Lower lobe of right lung (tissue), 2 donors: ENCODE data around the gene GRID1. TPM values are rescaled to one million over a fixed set of nuclear protein-coding genes. Genes with fewer than 3 reads are reported as not detected.

Source experiments
- ATAC-seq, 2 donors: fragments of 200-7000 bp; cut with Tn5 transposase; one replicate each; pipeline ENCODE4 v1.9.1; 2020 to 2022; ENCODE audit warnings: mild to moderate bottlenecking in 2 of 2, moderate library complexity in 2 of 2
- DNase-seq: peaks from one replicate; pipeline ENCODE4 v3.0.0-alpha.2; 2020
- H3K27ac ChIP-seq: fragments of 200-600 bp; one replicate; pipeline ENCODE4 v1.8.0; 2022
- H3K27me3 ChIP-seq: fragments of 200-600 bp; one replicate; pipeline ENCODE4 v1.8.0; 2022; ENCODE audit warnings: low read depth
- H3K36me3 ChIP-seq: fragments of 200-600 bp; one replicate; pipeline ENCODE4 v1.8.0; 2022; ENCODE audit warnings: mild to moderate bottlenecking
- H3K4me1 ChIP-seq: fragments of 200-600 bp; one replicate; pipeline ENCODE4 v1.8.0; 2022
- H3K4me3 ChIP-seq: fragments of 200-600 bp; one replicate; pipeline ENCODE4 v1.8.0; 2022; ENCODE audit warnings: mild to moderate bottlenecking
- H3K9me3 ChIP-seq: fragments of 200-600 bp; one replicate; pipeline ENCODE4 v1.8.0; 2022
- intact Hi-C: fragments of 100-400 bp; cut with DNase I; formaldehyde crosslinking; loops from one replicate; pipeline ENCODE4 v1.11.0; 2022
- total RNA-seq: library from RNA; stranded (reverse); fragmentation: NEBNext Ultra II Directional; extraction: Animal tissue kit (Norgen Biotek cat#: 25700); gene quantifications from one replicate; pipeline ENCODE4 v1.2.1, GENCODE V29; 2021
- TF ChIP-seq, protein P1 (sequence below): fragments of 200-600 bp; IDR thresholded peaks from one replicate; pipeline ENCODE4 v1.8.0; 2022; ENCODE audit warnings: antibody characterized with exemption, mild to moderate bottlenecking
- donor health status: DM: no; HTN: yes; CAD: no; lungs with severe emphysema.

Gene GRID1
- total RNA-seq, 1 donor from 2014 or later = 2.5 TPM

DNA sequence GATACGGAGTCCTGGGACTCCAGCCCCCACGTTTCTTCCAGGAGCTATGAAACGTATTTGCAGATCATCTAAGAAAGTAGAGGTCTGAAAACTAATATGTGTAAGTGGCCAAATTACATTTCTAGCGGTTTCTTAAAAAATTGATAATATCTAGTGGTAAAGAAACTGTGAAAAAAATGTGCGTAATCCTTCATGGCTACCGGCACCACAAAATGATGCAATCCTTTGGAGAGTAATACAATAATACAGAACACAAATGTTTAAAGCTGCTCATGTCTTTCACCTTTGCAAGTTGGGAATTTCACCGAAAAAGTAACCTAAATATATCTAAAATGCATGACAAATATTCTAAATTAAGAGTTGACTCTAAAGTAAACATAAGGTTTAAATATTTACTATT, 742.1 kb downstream of the GRID1 start:
- no peaks in the 10 kb centered on the region for H3K9me3 ChIP-seq
- H3K36me3 ChIP-seq = no peaks in the 10 kb centered on the region
- no peaks in the 10 kb centered on the region for H3K27me3 ChIP-seq
- ATAC-seq = no peak
- intact Hi-C loops = no loop called here
- no peak overlapping the region for H3K4me3 ChIP-seq
- no peaks in the 10 kb centered on the region for H3K4me1 ChIP-seq
- no peak for DNase-seq
- TF ChIP-seq, protein P1, sequence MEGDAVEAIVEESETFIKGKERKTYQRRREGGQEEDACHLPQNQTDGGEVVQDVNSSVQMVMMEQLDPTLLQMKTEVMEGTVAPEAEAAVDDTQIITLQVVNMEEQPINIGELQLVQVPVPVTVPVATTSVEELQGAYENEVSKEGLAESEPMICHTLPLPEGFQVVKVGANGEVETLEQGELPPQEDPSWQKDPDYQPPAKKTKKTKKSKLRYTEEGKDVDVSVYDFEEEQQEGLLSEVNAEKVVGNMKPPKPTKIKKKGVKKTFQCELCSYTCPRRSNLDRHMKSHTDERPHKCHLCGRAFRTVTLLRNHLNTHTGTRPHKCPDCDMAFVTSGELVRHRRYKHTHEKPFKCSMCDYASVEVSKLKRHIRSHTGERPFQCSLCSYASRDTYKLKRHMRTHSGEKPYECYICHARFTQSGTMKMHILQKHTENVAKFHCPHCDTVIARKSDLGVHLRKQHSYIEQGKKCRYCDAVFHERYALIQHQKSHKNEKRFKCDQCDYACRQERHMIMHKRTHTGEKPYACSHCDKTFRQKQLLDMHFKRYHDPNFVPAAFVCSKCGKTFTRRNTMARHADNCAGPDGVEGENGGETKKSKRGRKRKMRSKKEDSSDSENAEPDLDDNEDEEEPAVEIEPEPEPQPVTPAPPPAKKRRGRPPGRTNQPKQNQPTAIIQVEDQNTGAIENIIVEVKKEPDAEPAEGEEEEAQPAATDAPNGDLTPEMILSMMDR = no peak
- H3K27ac ChIP-seq = no peak overlapping the region

DNA sequence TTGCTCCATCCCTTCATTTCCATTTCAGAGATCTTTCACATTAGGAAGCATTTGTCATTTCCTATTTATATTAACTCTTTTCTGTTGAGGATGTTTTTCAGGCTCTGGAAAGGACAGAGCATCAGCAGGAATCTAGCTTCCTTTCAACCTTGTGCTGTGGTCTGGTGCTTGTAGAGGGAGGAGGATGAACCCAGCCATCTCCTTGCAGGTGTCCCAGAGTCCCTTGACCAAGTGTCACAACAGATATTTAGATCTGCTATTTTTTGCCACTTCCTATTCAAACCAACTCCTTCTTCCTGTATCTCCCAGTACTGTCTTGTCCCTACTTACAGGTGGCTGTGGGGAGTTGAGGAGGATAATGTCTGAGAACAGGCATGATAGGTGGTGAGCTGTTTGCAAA, 742.8 kb downstream of the GRID1 start:
- TF ChIP-seq, protein P1 = no peak
- Histone ChIP-seq H3K4me1 (no peaks in the 10 kb centered on the region), H3K36me3 (no peaks in the 10 kb centered on the region), H3K9me3 (no peaks in the 10 kb centered on the region), H3K4me3 (no peak overlapping the region), H3K27ac (no peak overlapping the region), H3K27me3 (no peaks in the 10 kb centered on the region)
- DNase-seq (no peak), ATAC-seq (no peak)
- intact Hi-C loops = no loop called here

DNA sequence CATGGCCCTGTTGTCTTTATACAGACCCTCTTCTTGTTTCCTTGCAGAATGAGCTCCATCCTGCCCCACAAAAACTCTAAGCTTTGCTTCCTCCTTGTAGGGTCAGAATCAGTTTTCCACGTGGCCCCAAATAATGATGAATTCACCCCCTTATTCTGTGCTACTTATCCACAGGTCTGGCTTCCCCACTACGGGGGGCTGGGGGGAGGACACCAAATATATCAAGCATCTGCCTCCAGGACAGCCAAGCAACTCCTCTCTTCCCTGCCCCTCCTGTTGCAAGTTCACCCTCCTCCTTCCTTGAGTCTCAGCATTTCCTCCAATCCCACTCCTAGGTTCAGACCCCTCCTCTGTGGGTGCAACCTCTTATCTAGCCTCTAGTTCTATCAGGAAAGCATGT, 743.3 kb downstream of the GRID1 start:
- Histone ChIP-seq H3K27ac (no peak overlapping the region), H3K4me3 (no peak overlapping the region), H3K4me1 (no peaks in the 10 kb centered on the region), H3K27me3 (no peaks in the 10 kb centered on the region), H3K36me3 (no peaks in the 10 kb centered on the region), H3K9me3 (no peaks in the 10 kb centered on the region)
- no peak for ATAC-seq
- TF ChIP-seq, protein P1 = no peak
- no peak for DNase-seq
- intact Hi-C loops = no loop called here

DNA sequence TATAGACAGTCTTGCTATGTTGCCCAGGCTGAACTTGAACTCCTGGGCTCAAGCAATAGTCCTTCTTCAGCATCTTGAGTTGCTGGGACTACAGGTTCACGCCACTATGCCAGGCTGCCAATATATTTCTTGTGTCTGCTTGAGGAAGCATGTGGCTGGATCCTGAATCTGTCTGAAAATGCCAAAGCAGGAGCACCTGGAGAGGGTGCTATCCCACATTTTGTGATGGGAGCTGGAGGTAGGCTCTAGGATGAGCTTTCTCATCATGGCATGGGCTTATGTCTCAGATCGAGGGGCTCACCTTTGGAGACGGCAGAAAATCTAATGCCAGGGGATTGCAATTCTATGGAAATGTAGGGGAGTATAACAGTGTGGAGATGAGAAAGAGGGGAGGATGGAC, 744.2 kb downstream of the GRID1 start:
- ATAC-seq = no peak

DNA sequence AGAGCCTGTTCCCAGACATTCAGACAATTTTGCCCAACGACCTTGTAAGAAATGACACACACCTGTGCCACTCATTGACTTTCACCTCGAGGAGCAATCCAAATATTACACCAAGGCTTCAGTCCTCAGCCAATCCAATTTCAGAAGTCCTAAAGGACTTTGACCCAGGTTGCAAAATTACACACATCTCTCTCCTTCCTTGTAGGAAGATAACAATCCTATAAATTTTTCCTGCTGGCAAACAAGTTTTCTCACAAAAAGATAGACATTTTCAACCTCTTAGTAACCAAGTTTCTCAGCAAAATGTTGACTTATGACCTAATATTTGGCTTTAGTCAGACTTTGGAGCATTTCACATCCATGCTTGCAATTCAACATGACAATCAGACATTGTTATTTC, 745.0 kb downstream of the GRID1 start:
- ATAC-seq = no peak

More for the DNA sequence above, 744.2 kb downstream of the GRID1 start:
- no peak overlapping the region for H3K27ac ChIP-seq
- no peaks in the 10 kb centered on the region for H3K36me3 ChIP-seq
- no peaks in the 10 kb centered on the region for H3K4me1 ChIP-seq
- TF ChIP-seq, protein P1 = no peak
- no peaks in the 10 kb centered on the region for H3K9me3 ChIP-seq
- no peaks in the 10 kb centered on the region for H3K27me3 ChIP-seq
- H3K4me3 ChIP-seq = no peak overlapping the region
- DNase-seq = no peak
- intact Hi-C loops = no loop called here

More for the DNA sequence above, 745.0 kb downstream of the GRID1 start:
- intact Hi-C loops = no loop called here
- TF ChIP-seq, protein P1 = no peak
- Histone ChIP-seq H3K36me3 (no peaks in the 10 kb centered on the region), H3K27ac (no peak overlapping the region), H3K9me3 (no peaks in the 10 kb centered on the region), H3K27me3 (no peaks in the 10 kb centered on the region), H3K4me1 (no peaks in the 10 kb centered on the region), H3K4me3 (no peak overlapping the region)
- DNase-seq = no peak
